GM15510 (cell line): ENCODE measurements around the gene MTCP1.

Source experiments
- POLR2A ChIP-seq: IDR thresholded peaks from 3 replicates; pipeline ENCODE4 v1.6.1; 2011; ENCODE audit warnings: borderline replicate concordance; ENCODE audit not compliant: insufficient read length; ENCODE audit errors: extremely low read depth

Gene MTCP1

DNA sequence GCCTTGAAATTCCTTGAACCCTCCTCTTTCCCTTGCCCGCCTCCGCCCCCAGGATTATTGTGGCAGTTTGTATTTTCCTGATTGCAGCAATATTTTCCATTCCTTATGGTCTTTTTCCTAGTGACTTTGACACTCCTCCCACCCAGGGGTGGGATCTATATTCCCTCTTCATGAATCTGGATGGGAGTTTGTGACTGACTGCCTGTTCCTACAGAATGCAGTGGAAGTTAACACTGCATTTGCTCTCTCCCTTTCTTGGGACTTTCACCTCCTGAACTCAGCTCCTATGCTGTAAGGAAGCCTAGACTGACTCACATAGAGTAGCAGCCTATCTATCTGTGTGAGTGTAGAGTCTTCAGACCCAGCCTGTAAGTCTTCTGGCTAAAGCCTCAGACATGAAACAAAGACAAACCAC lies 42.1 kb downstream of the MTCP1 start:
- TF ChIP-seq POLR2A, result no peak

DNA sequence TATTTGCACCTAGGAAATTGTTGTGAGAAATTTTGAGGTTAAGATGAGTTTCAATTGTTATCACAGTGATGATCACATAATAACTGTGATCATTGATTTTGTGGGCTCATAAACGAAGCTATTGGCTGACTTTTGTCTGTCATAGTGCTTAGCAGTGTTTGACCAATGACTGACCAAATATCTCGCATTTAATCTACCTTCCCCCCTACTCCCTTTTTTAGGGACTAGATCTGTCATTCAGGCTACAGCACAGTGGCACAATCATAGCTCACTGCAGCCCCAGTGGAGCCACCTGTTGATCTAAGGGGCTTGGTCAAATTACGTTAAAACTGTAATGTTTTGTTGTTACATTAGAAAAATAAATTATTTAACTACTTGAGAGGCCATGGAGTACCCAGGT lies 42.8 kb downstream of the MTCP1 start:
- no peak for TF ChIP-seq POLR2A

DNA sequence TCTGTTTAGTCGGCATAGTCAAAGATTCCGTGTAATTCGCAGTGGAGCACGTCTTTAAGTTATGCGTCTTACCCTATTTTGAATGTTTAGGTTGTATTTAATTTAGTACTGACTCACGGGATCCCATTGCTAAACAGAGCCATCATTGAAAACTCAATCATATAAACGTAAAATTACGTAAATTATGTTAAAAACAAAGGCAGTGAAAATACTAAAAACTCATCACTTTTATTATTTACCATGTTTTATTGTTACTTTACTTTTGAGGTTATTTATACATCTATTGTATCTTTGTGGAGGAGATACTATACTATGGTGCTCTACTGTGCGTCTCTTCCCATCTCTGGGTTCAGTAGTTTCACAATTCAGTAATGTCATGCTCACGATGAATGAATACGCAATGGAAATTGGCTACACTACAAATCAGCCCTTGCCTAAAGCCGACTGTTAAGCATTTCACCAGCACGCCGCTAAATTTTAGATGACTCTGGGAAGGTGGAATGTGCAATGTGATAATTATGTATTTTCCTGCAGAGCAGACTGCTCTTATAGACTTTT lies 43.3 kb downstream of the MTCP1 start:
- no peak for TF ChIP-seq POLR2A

DNA sequence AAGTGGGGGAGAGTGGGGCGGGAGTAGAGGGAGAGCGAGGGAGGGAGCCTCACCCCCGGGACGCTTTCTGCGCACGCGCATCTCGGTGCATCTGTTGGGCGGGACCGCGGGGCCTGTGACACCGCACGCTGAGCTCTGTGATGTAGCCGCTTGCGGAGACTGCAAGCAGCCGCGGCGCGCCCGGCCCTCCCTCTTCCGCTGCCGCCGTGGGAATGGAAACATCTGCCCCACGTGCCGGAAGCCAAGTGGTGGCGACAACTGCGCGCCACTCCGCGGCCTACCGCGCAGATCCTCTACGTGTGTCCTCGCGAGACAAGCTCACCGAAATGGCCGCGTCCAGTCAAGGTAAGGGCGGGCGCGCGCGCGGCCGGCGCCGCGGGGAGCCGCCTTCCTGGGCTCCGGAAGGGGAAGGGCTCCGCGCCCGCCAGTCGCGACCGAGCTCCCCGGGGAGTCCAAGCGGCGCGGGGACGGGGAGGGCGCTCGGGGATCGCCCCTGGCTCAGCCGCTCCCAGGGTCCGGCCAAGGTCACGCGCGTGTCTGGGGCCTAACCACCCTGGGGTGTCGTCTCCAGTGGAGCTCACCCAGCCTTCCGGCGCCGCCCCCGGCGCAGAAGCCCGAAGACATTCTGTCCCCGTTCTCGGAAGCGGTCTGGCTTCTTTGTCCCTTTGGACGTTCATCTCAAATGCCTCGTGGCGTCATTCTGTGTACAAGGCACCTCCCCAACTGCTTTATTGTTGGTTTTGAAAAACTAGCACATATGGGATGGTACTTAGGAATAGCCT lies 44.0 kb downstream of the MTCP1 start, which contains the start of gene FUNDC2:
FUNDC2 (plus strand) TSS at position 118 of the 782 bp plus-strand sequence; CDS start at position 213, 95 bp downstream.
- TF ChIP-seq POLR2A, result peak; percentile 64

DNA sequence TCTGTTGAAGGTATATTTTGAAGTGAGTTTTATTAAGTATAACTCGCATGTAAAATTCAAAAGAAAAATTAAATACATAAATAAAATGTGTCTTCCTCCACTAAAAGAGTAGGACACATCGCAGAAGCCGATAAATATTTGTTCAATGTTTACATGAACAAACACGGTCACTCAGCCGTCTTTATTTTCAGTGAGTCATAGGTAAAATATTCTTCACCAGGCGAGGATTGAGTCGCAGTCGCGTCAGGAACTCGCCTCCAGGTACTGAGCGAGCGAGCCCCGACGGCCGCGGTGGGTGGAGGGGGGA lies 44.6 kb downstream of the MTCP1 start:
- TF ChIP-seq POLR2A, result no peak

DNA sequence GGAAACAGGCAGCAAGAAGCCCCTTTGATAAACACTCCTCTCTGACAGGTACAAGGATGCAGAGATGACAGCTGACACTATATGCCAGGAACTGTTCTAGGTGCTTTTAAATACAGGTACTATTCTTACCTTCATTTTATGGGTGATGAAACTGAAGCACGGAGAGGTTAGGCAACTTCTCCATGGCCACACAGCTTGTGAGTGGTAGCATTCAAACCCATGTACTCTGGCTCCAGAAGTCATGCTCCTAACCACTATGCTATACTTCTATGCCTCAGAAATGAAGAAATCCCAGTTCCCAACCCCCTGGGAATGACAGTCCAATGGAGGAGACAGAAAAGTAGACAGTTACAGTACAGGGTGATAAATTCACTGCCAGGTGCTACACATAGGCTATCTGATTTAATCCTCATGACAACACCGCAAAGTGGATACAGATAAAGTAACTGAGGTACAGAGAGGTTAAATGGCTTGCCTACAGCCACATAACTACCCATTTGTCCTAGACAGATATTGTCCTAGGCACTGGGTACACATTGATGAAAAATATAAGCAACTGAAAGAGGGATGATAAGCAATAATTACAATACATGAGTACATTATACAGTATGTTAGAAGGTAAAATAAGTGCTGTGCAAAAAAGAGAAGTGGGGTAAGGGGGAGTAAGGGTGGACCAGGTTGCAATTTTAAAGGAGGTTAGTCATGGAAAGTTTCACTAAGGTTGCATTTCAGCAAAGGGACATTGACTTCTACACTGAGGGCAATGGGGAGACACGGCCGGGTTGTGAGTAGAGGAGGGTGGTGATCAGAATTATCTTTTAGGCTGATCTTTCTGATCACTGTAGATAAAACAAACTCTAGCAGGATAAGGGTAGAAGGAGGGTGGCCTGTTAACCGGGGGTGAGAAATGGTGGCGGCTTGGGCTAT lies 46.8 kb downstream of the MTCP1 start:
- no peak for TF ChIP-seq POLR2A

DNA sequence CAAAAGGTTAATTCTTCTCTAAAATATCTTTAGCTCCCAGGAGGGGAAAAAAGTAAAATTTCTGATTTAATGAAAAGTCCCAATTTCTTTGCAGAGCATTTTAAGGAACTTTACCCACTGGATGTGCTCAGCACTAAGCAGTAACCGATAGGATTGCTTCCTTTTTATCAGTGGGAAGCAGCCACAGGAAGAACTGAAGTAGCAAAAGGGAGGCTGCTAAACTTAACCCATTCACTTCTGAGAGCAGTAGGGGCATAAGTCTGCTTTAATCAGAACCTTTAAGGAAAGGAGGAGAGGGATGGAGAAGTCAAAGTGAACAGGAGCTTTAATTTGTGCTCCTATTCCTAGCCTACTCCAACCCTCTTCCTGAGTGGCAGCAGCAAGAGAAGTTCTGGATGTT lies 48.4 kb downstream of the MTCP1 start, which contains the start of gene F8:
F8 (minus strand) TSS at position 139 of the 400 bp plus-strand sequence. CDS start 171 bp downstream, outside the sequence.
- TF ChIP-seq POLR2A, result no peak

DNA sequence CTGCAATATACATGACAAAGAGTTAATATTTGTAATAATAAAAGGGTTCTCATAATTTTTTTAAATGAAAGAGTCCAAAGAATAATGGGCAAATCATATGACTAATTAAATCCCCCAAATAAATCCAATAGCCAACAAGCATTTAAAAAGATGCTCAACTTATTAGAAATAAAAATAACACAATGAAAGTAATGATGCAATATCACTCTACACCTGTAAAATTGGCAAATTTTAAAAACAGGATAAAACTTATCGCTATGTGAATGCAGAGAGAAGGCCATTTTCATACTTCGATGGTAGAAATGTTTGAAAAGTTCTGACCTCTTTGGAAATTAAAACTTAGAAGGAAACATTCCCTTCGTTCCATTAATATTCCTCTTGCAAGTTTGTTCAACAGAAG lies 50.3 kb downstream of the MTCP1 start:
- no peak for TF ChIP-seq POLR2A
